ENCODE measurements around the gene SSU72. TPM values are rescaled to one million over a fixed set of nuclear protein-coding genes. Genes with fewer than 3 reads are reported as not detected.

Gene SSU72
- total RNA-seq, 1 experiment from 2014 or later, result 145 TPM

DNA sequence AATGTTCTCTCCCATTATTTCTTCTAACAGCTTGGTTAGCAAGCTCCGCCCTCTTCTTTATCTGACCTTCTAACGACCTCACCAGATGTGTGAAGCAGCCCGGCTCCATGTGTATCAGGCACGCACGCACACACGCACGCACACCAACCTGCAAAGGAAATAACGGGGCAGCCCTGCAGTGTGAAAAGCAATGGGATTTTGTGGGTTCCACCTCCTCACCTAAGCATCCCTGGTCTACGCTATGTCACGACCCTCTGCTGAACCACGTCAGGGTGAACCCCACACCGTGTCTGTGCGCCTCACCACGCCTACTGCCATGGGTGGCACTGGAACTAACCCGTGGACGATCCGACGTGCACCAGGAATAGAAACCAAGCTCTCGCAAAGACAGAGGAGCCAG lies 10.4 kb downstream of the SSU72 start:
- H3F3A ChIP-seq (ENCODE audit: insufficient read depth, low read depth), result peaks cover 7% of the 10 kb centered on the region; the same call in 1 of the 2 replicates
- H3K9me3 ChIP-seq (ENCODE audit: insufficient read depth, low read depth), result no peaks in the 10 kb centered on the region
- H4K20me1 ChIP-seq (ENCODE audit: insufficient read depth), result peaks cover 77% of the 10 kb centered on the region
- TF ChIP-seq, protein P1, sequence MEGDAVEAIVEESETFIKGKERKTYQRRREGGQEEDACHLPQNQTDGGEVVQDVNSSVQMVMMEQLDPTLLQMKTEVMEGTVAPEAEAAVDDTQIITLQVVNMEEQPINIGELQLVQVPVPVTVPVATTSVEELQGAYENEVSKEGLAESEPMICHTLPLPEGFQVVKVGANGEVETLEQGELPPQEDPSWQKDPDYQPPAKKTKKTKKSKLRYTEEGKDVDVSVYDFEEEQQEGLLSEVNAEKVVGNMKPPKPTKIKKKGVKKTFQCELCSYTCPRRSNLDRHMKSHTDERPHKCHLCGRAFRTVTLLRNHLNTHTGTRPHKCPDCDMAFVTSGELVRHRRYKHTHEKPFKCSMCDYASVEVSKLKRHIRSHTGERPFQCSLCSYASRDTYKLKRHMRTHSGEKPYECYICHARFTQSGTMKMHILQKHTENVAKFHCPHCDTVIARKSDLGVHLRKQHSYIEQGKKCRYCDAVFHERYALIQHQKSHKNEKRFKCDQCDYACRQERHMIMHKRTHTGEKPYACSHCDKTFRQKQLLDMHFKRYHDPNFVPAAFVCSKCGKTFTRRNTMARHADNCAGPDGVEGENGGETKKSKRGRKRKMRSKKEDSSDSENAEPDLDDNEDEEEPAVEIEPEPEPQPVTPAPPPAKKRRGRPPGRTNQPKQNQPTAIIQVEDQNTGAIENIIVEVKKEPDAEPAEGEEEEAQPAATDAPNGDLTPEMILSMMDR (conservative IDR thresholded peaks at IDR 0.05), result no peak
- TF ChIP-seq EZH2 (IDR thresholded peaks at IDR 0.05; ENCODE audit: low read depth), result no peak
- no peaks in the 10 kb centered on the region for H3K4me1 ChIP-seq (replicated peaks; ENCODE audit: insufficient read depth)
- no peaks in the 10 kb centered on the region for H3K9me2 ChIP-seq (ENCODE audit: insufficient read depth)
- no peak for DNase-seq
- no peak overlapping the region for H3K4me2 ChIP-seq
- no TSS peak for BruUV-seq (replicated peaks)
- H3K27ac ChIP-seq, result no peak overlapping the region
- no peak overlapping the region for H3K4me3 ChIP-seq
- peaks cover 72% of the 10 kb centered on the region for H3K79me2 ChIP-seq (ENCODE audit: low read depth)
- no peak overlapping the region for H2AFZ ChIP-seq
- 0 out of 2 replicates have a peak, but pooled peaks cover 19% of the 10 kb centered on the region for H3K36me3 ChIP-seq (ENCODE audit: low read depth)
- ChIA-PET POLR2A (ENCODE audit: unreplicated experiment) (no interaction called here), CTCF (no interaction called here)
- no peaks in the 10 kb centered on the region for H3K27me3 ChIP-seq (ENCODE audit: insufficient read depth, low read depth)
- intact Hi-C loops (cut with micrococcal nuclease; ENCODE audit: unreplicated experiment), result no loop called here

DNA sequence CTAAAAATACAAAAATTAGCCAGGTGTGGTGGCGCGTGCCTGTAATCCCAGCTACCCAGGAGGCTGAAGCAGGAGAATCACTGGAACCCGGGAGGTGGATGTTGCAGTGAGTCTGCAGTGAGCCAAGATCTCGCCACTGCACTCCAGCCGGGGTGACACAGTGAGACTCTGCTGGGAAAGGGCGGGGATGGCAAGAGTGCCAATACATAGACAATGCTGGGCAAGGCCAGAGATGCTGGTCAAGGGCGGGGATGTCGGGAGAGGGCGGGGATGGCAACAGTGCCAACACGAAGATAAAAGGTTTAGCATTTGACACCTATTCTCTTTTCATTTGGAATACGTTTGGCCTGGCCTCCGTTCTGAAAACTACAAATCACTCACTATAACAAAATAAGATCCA lies 11.0 kb downstream of the SSU72 start:
- H2AFZ ChIP-seq, result no peak overlapping the region
- 0 out of 2 replicates have a peak, but pooled peaks cover 17% of the 10 kb centered on the region for H3K36me3 ChIP-seq (ENCODE audit: low read depth)
- H3F3A ChIP-seq (ENCODE audit: insufficient read depth, low read depth), result peaks cover 10% of the 10 kb centered on the region; the same call in 1 of the 2 replicates
- DNase-seq, result no peak
- no peak overlapping the region for H3K4me2 ChIP-seq
- intact Hi-C loops (cut with micrococcal nuclease; ENCODE audit: unreplicated experiment), result no loop called here
- peaks cover 71% of the 10 kb centered on the region for H4K20me1 ChIP-seq (ENCODE audit: insufficient read depth)
- no peaks in the 10 kb centered on the region for H3K4me1 ChIP-seq (replicated peaks; ENCODE audit: insufficient read depth)
- peaks cover 66% of the 10 kb centered on the region for H3K79me2 ChIP-seq (ENCODE audit: low read depth)
- no peaks in the 10 kb centered on the region for H3K9me3 ChIP-seq (ENCODE audit: insufficient read depth, low read depth)
- TF ChIP-seq, protein P1 (conservative IDR thresholded peaks at IDR 0.05), result no peak
- no peak for TF ChIP-seq EZH2 (IDR thresholded peaks at IDR 0.05; ENCODE audit: low read depth)
- CTCF ChIA-PET, result no interaction called here
- no peak overlapping the region for H3K4me3 ChIP-seq
- H3K27me3 ChIP-seq (ENCODE audit: insufficient read depth, low read depth), result no peaks in the 10 kb centered on the region
- POLR2A ChIA-PET (ENCODE audit: unreplicated experiment), result no interaction called here
- BruUV-seq (replicated peaks), result no TSS peak
- H3K27ac ChIP-seq, result no peak overlapping the region
- no peaks in the 10 kb centered on the region for H3K9me2 ChIP-seq (ENCODE audit: insufficient read depth)

DNA sequence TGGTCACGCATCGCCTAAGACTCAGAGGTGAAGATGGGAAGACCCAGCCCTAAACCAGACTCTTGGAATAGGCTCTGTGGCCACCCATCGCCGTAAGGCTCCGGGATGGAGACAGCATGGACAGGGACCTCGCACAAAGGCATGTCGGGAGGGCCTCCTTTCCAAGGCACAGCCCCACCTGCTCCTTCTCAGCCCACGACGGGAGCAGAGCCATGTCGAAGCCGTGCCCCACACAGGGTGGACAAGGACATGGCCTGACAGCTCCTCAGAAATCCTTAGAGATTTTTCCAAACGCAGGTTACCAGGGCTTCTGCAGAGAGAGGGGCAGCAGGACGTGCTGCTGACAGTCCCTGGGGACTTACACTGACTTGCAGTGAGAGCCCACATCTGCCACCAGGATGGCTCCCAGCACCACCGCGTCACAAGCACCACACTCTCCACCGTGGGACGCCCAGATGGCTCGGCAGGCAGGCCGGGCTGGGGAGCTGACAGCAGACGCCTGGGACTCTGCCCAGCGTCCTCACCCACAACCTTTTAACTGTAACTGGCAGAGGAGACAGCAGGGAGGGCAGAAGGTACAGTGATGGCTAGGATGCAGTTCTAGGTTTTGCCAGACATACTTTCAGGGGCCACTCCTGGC lies 12.0 kb downstream of the SSU72 start:
- 0 out of 2 replicates have a peak, but pooled peaks cover 17% of the 10 kb centered on the region for H3K36me3 ChIP-seq (ENCODE audit: low read depth)
- intact Hi-C loops (cut with micrococcal nuclease; ENCODE audit: unreplicated experiment), result no loop called here
- H3K9me2 ChIP-seq (ENCODE audit: insufficient read depth), result no peaks in the 10 kb centered on the region
- no peaks in the 10 kb centered on the region for H3K27me3 ChIP-seq (ENCODE audit: insufficient read depth, low read depth)
- H3K9me3 ChIP-seq (ENCODE audit: insufficient read depth, low read depth), result no peaks in the 10 kb centered on the region
- CTCF ChIA-PET, result no interaction called here
- no peak overlapping the region for H3K27ac ChIP-seq
- TF ChIP-seq, protein P1 (conservative IDR thresholded peaks at IDR 0.05), result no peak
- TF ChIP-seq EZH2 (IDR thresholded peaks at IDR 0.05; ENCODE audit: low read depth), result no peak
- POLR2A ChIA-PET (ENCODE audit: unreplicated experiment), result no interaction called here
- H3K79me2 ChIP-seq (ENCODE audit: low read depth), result peaks cover 56% of the 10 kb centered on the region
- no peak overlapping the region for H2AFZ ChIP-seq
- H3K4me1 ChIP-seq (replicated peaks; ENCODE audit: insufficient read depth), result no peaks in the 10 kb centered on the region
- DNase-seq, result no peak
- H3K4me2 ChIP-seq, result no peak overlapping the region
- peaks cover 61% of the 10 kb centered on the region for H4K20me1 ChIP-seq (ENCODE audit: insufficient read depth)
- peaks cover 11% of the 10 kb centered on the region; the same call in 1 of the 2 replicates for H3F3A ChIP-seq (ENCODE audit: insufficient read depth, low read depth)
- H3K4me3 ChIP-seq, result no peak overlapping the region
- BruUV-seq (replicated peaks), result no TSS peak
